Spleen (tissue), 11 donors: ENCODE results near the gene KREMEN1. TPM values are rescaled to one million over a fixed set of nuclear protein-coding genes. Genes with fewer than 3 reads are reported as not detected.
A peak's percentile ranks its signal among the peaks of the same experiment; 100 is the strongest.

Experiments
- DNase-seq: peaks from one replicate; pipeline ENCODE4 v3.0.0-alpha.2; 2020
- H3K27ac ChIP-seq, 8 donors: fragments of 200-600 bp; sonication (generic) in 7 of 8; 1 replicate in 4 of 8; 2 replicates in 4 of 8; pipeline versions ENCODE4 v1.5.0 to v1.8.0; 2016 to 2021; ENCODE audit warnings: inconsistent platforms in 4 of 8, mild to moderate bottlenecking in 4 of 8, moderate library complexity in 1 of 8
- H3K27me3 ChIP-seq, 7 donors: fragments of 200-600 bp; sonication (generic) in 6 of 7; replicated peaks in 1 of 7; 1 replicate in 4 of 7; 2 replicates in 3 of 7; pipeline versions ENCODE4 v1.5.0 to v1.8.0; 2016 to 2021; ENCODE audit warnings: inconsistent platforms in 3 of 7, mild to moderate bottlenecking in 1 of 7
- H3K36me3 ChIP-seq, 6 donors: fragments of 200-600 bp; sonication (generic) in 5 of 6; 1 replicate in 4 of 6; 2 replicates in 2 of 6; pipeline versions ENCODE4 v1.5.0 to v1.8.0; 2016 to 2021; ENCODE audit warnings: inconsistent platforms in 2 of 6
- H3K4me1 ChIP-seq, 6 donors: fragments of 200-600 bp; sonication (generic) in 5 of 6; 1 replicate in 3 of 6; 2 replicates in 3 of 6; pipeline versions ENCODE4 v1.5.0 to v1.8.0; 2016 to 2021; ENCODE audit warnings: inconsistent platforms in 3 of 6
- H3K4me3 ChIP-seq, 8 donors: fragments of 200-600 bp; sonication (generic) in 7 of 8; 1 replicate in 4 of 8; 2 replicates in 4 of 8; pipeline versions ENCODE4 v1.5.0 to v1.8.0; 2016 to 2021; ENCODE audit warnings: inconsistent platforms in 4 of 8, mild to moderate bottlenecking in 4 of 8, moderate library complexity in 2 of 8
- H3K9me3 ChIP-seq, 8 donors: fragments of 200-600 bp; sonication (generic) in 7 of 8; 1 replicate in 4 of 8; 2 replicates in 4 of 8; pipeline versions ENCODE4 v1.5.0 to v1.8.0; 2016 to 2021; ENCODE audit warnings: inconsistent platforms in 4 of 8
- POLR2A ChIP-seq, 3 donors: fragments of 450-650 bp; IDR thresholded peaks; one replicate each; pipeline ENCODE4 v1.5.1; 2017; ENCODE audit warnings: antibody characterized with exemption in 3 of 3, mild to moderate bottlenecking in 1 of 3
- POLR2AphosphoS5 ChIP-seq, 3 donors: sonication (generic); formaldehyde crosslinking; IDR thresholded peaks; one replicate each; pipeline ENCODE4 v1.5.1; 2017; ENCODE audit warnings: antibody characterized with exemption in 3 of 3
- WGBS, 5 donors: extraction: QIAGEN DNeasy Blood & Tissue Kit in 3 of 5; methylation state at CpG; one replicate each; pipeline versions ENCODE4 v1.1.5 to v1.1.7; 2013 to 2018; 5-methylcytosine and 5-hydroxymethylcytosine counted together
- intact Hi-C: fragments of 100-400 bp; cut with DNase I; formaldehyde crosslinking; loops from one replicate; pipeline ENCODE4 v1.15.0; 2023; ENCODE audit warnings: low total_unique reads
- polyA plus RNA-seq, 3 donors: library from polyadenylated mRNA; stranded (reverse); fragments of 200-250 nt; gene quantifications; one replicate each; pipeline ENCODE4 v1.2.1, GENCODE V29; 2013
- total RNA-seq, 7 donors: library from RNA; depleted of rRNA in 3 of 7; stranded (reverse); fragments of >200 nt in 3 of 7; fragmentation: NEBNext Ultra II Directional in 4 of 7; extraction: Animal tissue kit (Norgen Biotek cat#: 25700) in 4 of 7; gene quantifications; one replicate each; pipeline versions ENCODE4 v1.1.0 to v1.2.1, GENCODE V29; 2016 to 2021
- TF ChIP-seq, protein P1 (sequence below), 11 experiments: fragments of 200-600 bp in 7 of 11; fragments of 450-650 bp in 4 of 11; sonication (generic) in 4 of 11; IDR thresholded peaks in 8 of 11; conservative IDR thresholded peaks in 3 of 11; 1 replicate in 7 of 11; 2 replicates in 4 of 11; pipeline versions ENCODE4 v1.4.0 to v1.8.0; 2016 to 2021; ENCODE audit warnings: antibody characterized with exemption in 11 of 11, inconsistent platforms in 4 of 11, mild to moderate bottlenecking in 1 of 11
- donor health status: healthy with polysubstance abuse.
- donor health status: DM: no; HTN: no; CAD: no; lungs with moderate emphysema.
- donor health status: DM: no; HTN: no; CAD: no.
- donor health status: Bipolar disorder and iron deficiency.
- donor health status: healthy.
- donor health status: DM: no; HTN: no; CAD: no.
- donor health status: DM: yes; HTN: yes; CAD: no.

The KREMEN1 gene
- total and polyA plus RNA-seq, 10 donors: 1.5 to 41.3 (median 25.1) TPM

DNA sequence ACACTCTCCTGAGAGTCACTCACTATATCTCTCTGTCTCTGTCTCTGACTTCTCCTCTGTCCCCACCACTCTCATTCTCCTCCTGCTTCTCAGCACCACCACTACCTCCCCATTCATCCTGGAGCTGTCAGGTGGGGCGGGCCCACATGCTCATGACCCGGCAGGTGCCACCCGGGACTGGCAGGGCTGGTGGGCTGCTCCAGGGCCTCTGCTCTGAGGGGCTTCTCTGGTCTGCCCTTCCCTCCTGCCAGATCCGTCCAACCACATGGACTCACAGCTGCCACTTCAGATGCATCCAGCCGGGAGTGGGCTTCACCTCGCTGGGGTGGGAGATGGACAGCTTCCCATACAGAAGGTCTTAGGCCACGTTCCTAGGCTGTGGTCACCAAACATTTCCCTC, 128.1 kb downstream of the KREMEN1 start:
- H3K4me3 ChIP-seq: no peak overlapping the region
- peaks cover 27 to 54% (median 43%) of the 10 kb centered on the region in 6 donors for H3K4me1 ChIP-seq
- DNase-seq: no peak
- peak overlapping the region in 6 of 8 donors; percentile 77 to 91 (median 84) for H3K27ac ChIP-seq
- intact Hi-C loops: no loop called here
- no peaks in the 10 kb centered on the region for H3K9me3 ChIP-seq
- peaks cover 0 to 44% (median 0%) of the 10 kb centered on the region in 7 donors for H3K27me3 ChIP-seq
- TF ChIP-seq POLR2A (IDR thresholded peaks at IDR 0.05) (no peak), POLR2AphosphoS5 (IDR thresholded peaks at IDR 0.05) (peak in 2 of 3 donors; percentile 24 to 41)
- WGBS, 5 donors: 78 to 87% (median 81%) methylated on average over 6 to 7 of the region's 7 CpGs
- no peaks in the 10 kb centered on the region for H3K36me3 ChIP-seq

DNA sequence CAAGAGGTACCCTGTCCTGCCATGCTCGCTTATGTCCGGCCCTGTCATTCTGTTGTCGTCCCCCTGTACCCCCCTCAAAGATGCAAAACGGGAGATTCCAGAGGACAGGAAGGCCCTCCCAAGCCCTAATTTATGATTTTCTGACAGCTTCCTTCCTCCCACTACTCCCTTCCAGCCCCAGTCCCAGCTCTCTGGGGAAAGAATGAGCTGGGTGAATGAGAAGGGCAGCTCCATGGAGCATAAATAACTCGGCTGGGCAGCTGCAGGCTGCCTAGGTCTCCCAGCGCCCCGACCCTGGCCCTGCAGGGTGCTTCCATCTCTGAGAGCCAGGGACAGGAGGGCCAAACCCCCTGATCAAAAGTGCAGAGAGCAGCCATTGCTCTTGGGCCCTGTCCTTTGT, 128.9 kb downstream of the KREMEN1 start:
- DNase-seq: no peak
- intact Hi-C loops: no loop called here

DNA sequence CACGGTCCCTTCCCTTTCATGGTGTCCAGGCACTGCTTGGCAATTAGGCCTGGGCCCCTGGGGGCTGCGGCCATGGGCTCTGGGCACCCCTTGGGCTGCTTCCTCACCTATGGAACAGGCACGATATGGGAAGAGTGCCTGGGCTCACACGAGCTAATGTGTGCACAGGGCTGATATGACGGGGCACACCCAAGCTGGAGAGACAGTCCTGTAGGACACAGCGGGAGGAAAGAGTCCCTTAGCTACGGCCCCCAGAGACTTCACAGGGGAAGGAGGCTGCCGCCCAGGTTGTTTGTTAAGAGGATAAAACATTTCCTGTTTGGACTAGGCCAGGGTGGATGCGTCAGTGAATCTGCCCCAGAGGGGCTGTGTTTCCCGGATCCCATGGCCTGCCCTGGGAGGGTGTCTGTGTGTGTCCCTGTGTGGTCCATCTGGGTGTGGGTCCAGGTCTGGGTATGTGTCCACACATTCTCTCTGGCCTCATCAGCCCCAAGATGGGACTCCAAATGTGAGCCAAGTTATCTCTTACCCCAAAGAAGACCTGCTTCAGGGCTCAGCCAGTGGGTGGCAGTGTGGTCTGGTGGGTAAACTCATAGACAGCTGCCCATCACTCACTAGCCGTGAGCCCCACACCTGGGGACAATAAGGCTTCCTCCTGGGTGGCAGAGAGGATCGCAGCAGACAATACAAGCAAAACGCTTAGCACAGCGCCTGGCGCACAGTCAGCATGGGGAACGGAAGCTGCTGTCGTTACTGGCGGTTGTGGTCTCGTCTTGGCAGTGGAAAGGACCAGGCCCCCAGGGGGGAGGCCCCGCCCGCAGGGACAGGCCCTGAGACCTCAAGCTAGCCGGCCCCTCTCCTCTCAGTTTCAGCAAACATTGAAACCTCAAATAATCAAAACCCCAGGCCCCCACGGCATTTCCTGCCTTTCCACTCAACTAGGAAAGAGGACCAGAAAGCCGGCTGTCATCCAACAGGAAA, 129.7 kb downstream of the KREMEN1 start:
- TF ChIP-seq, protein P1, sequence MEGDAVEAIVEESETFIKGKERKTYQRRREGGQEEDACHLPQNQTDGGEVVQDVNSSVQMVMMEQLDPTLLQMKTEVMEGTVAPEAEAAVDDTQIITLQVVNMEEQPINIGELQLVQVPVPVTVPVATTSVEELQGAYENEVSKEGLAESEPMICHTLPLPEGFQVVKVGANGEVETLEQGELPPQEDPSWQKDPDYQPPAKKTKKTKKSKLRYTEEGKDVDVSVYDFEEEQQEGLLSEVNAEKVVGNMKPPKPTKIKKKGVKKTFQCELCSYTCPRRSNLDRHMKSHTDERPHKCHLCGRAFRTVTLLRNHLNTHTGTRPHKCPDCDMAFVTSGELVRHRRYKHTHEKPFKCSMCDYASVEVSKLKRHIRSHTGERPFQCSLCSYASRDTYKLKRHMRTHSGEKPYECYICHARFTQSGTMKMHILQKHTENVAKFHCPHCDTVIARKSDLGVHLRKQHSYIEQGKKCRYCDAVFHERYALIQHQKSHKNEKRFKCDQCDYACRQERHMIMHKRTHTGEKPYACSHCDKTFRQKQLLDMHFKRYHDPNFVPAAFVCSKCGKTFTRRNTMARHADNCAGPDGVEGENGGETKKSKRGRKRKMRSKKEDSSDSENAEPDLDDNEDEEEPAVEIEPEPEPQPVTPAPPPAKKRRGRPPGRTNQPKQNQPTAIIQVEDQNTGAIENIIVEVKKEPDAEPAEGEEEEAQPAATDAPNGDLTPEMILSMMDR (IDR thresholded peaks at IDR 0.05 in 8 of 11, conservative IDR thresholded peaks at IDR 0.05 in 3 of 11): peak in 7 of 11 experiments; percentile 14 to 34 (median 30)
- TF ChIP-seq POLR2A (IDR thresholded peaks at IDR 0.05) (no peak), POLR2AphosphoS5 (IDR thresholded peaks at IDR 0.05) (peak; percentile 34 to 66 (median 66))
- peak; percentile 88 for DNase-seq
- H3K27ac ChIP-seq: peak overlapping the region; percentile 60 to 91 (median 82)
- H3K36me3 ChIP-seq: no peaks in the 10 kb centered on the region
- 7 to 12% (median 11%) methylated on average over 19 to 24 of the region's 24 CpGs for WGBS, 5 donors
- H3K27me3 ChIP-seq: peaks cover 0 to 60% (median 3%) of the 10 kb centered on the region in 7 donors
- peaks cover 33 to 66% (median 52%) of the 10 kb centered on the region in 6 donors for H3K4me1 ChIP-seq
- H3K4me3 ChIP-seq: peak overlapping the region in 1 of 8 donors; percentile 36
- H3K9me3 ChIP-seq: no peaks in the 10 kb centered on the region
- intact Hi-C loops: no loop called here

More for the DNA sequence above, 128.9 kb downstream of the KREMEN1 start:
- Histone ChIP-seq H3K4me3 (peak overlapping the region in 1 of 8 donors; percentile 36), H3K36me3 (no peaks in the 10 kb centered on the region), H3K9me3 (no peaks in the 10 kb centered on the region), H3K27ac (peak overlapping the region; percentile 60 to 91 (median 82)), H3K4me1 (peaks cover 27 to 59% (median 49%) of the 10 kb centered on the region in 6 donors), H3K27me3 (peaks cover 0 to 53% (median 3%) of the 10 kb centered on the region in 7 donors)
- peak; percentile 32 to 57 (median 39) for TF ChIP-seq POLR2AphosphoS5 (IDR thresholded peaks at IDR 0.05)
- TF ChIP-seq, protein P1 (IDR thresholded peaks at IDR 0.05 in 8 of 11, conservative IDR thresholded peaks at IDR 0.05 in 3 of 11): no peak
- 17 to 41% (median 32%) methylated on average over 7 of the region's 7 CpGs for WGBS, 5 donors

DNA sequence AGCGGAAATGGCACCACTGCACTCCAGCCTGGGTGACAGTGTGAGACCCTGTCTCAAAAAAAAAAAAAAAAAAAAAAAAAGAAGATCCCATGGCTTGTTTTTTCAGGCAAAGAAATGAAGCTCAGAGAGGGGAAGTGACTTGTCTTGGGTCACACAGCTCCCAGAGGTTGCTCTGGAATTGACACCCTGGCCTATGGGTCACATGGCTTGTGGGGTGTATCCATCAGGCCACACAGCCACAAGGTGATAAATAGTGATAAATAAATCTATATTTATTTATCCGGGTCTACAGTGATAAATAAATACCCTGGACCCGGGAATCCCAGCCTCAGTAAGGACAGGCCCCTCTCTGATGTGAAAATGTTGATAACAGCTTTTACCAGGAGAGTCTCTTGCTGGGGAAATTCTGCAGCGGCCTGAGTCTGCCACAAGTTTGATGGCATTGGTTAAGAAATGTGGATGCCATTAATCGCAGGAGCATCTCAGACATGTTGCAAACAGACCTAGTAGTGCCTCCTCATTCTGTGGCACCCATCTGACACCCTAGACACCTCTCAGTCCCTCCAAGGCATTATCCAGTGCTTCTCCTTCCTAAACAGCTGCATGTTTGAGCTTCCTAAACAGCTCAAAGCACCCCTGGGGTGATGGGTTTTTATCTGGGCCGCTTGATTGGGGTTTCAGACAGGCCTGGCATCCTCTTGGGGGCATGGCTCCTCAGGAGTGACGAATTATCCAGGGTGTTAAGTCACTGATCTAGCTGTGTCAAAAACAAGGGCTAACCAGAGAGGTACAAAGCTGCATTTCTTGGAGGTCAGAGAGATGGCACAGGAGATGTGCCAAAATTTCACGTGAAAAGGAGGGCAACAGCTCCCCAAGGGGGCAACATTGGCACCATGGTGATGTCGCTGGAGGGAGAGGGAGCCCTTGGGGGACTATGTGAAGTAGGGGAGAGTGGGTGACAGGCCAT, 130.9 kb downstream of the KREMEN1 start:
- Histone ChIP-seq H3K27ac (peak overlapping the region; percentile 46 to 91 (median 82)), H3K4me1 (peaks cover 37 to 79% (median 61%) of the 10 kb centered on the region in 6 donors), H3K36me3 (no peaks in the 10 kb centered on the region), H3K4me3 (peak overlapping the region in 1 of 8 donors; percentile 77), H3K27me3 (peaks cover 0 to 73% (median 3%) of the 10 kb centered on the region in 7 donors), H3K9me3 (no peaks in the 10 kb centered on the region)
- WGBS, 5 donors: 50 to 68% (median 64%) methylated on average over 9 of the region's 9 CpGs
- intact Hi-C loops: no loop called here
- TF ChIP-seq, protein P1 (IDR thresholded peaks at IDR 0.05 in 8 of 11, conservative IDR thresholded peaks at IDR 0.05 in 3 of 11): no peak
- TF ChIP-seq POLR2A (IDR thresholded peaks at IDR 0.05) (no peak), POLR2AphosphoS5 (IDR thresholded peaks at IDR 0.05) (no peak)
- peak; percentile 16 for DNase-seq
